ENCODE measurements around the gene ROBO1. TPM values are rescaled to one million over a fixed set of nuclear protein-coding genes. Genes with fewer than 3 reads are reported as not detected.

The ROBO1 gene
- total and polyA plus RNA-seq, 2 donors (not counting 3 experiments of a cell fraction or from before 2014, with no cell fraction given), result 5.9 to 14.2 TPM

- no peaks in the 10 kb centered on the region for H3K4me1 ChIP-seq (ENCODE audit: control insufficient read depth, extremely low read depth, insufficient read depth, low read length)
- H3K9me1 ChIP-seq (replicated peaks; ENCODE audit: control insufficient read depth, extremely low read depth, insufficient read depth, low read length), result no peaks in the 10 kb centered on the region
- TF ChIP-seq POLR2AphosphoS5 (IDR thresholded peaks at IDR 0.05; ENCODE audit: insufficient read depth, low read depth, low read length) (no peak), MAX (IDR thresholded peaks at IDR 0.05; ENCODE audit: insufficient read depth, insufficient read length) (no peak), EZH2 (IDR thresholded peaks at IDR 0.05; ENCODE audit: borderline replicate concordance, low read depth, low read length, severe bottlenecking) (no peak), CTCF (IDR thresholded peaks at IDR 0.05; ENCODE audit: extremely low read depth in 1 of 2, insufficient read depth in 1 of 2, low read depth in 1 of 2, low read length in 2 of 2) (no peak), FOS (IDR thresholded peaks at IDR 0.05; ENCODE audit: borderline replicate concordance, insufficient read depth, low read length) (no peak), JUN (IDR thresholded peaks at IDR 0.05; ENCODE audit: borderline replicate concordance, insufficient read depth, insufficient read length, low read depth) (no peak), POLR2A (IDR thresholded peaks at IDR 0.05; ENCODE audit: low read depth, low read length) (no peak), MYC (IDR thresholded peaks at IDR 0.05; ENCODE audit: low read depth, low read length) (no peak), GATA2 (IDR thresholded peaks at IDR 0.05; ENCODE audit: insufficient read depth, insufficient read length, low read depth, low read length) (no peak)
- H4K20me1 ChIP-seq (replicated peaks; ENCODE audit: control insufficient read depth, extremely low read depth, insufficient read depth, low read length), result no peaks in the 10 kb centered on the region
- ChIA-PET POLR2A (no interaction called here), CTCF (no interaction called here)
- FAIRE-seq, result no peak
- no peak for DNase-seq (ENCODE audit: low read depth, low spot score)
- no peak overlapping the region for H3K9ac ChIP-seq (replicated peaks; ENCODE audit: extremely low read depth, insufficient read depth, low read length)
- no peak overlapping the region for H3K4me2 ChIP-seq (ENCODE audit: insufficient read depth, low read length)
- no peaks in the 10 kb centered on the region for H3K79me2 ChIP-seq (ENCODE audit: control insufficient read depth, insufficient read depth, low read length)
- no peaks in the 10 kb centered on the region for H3K9me3 ChIP-seq (replicated peaks; ENCODE audit: control insufficient read depth, insufficient read depth, low read length)
- no TSS peak for BruUV-seq (replicated peaks)
- H3K27ac ChIP-seq (ENCODE audit: insufficient read depth, low read depth, low read length), result no peak overlapping the region
- H2AFZ ChIP-seq (ENCODE audit: low read depth, low read length), result no peak overlapping the region
- intact Hi-C loops (cut with micrococcal nuclease), result loop anchor here (5.0 kb wide), 1 partner anchor 341 kb away; no protein-coding TSS in a partner anchor
- no peak overlapping the region for H3K4me3 ChIP-seq (replicated peaks in 1 of 3; ENCODE audit: insufficient read depth in 1 of 3, low read depth in 1 of 3, low read length in 3 of 3)
- dilution Hi-C loops (cut with MboI; ENCODE audit: extremely low pct_ligation_motif_present, low sequenced_read_pairs), result no loop called here
- H3K27me3 ChIP-seq (ENCODE audit: control insufficient read depth in 2 of 2, insufficient read depth in 2 of 2, low read length in 2 of 2), result no peaks in the 10 kb centered on the region
- H3K36me3 ChIP-seq (ENCODE audit: control insufficient read depth in 2 of 2, extremely low read depth in 1 of 2, insufficient read depth in 2 of 2, low read length in 2 of 2), result no peaks in the 10 kb centered on the region
Observed at GRCh38 chr3:79423417-79423816, 344.4 kb downstream of the ROBO1 start.

All from endothelial cell of umbilical vein (primary cell).